GM10248 (cell line): ENCODE data around the gene ZNF423.

ENCODE experiments used
- CTCF ChIA-PET: fragments of 300-600 bp; sonication (Branson Sonifier 250); formaldehyde crosslinking; extraction: SDS; loops from one replicate; lab custom pipeline; 2021; ENCODE audit warnings: antibody characterized with exemption; lab: Yijun Ruan, JAX
- POLR2A ChIA-PET: fragments of 350-650 bp; sonication (Branson Sonifier 250); formaldehyde crosslinking; extraction: SDS; loops from one replicate; lab custom pipeline; 2020; ENCODE audit warnings: antibody characterized with exemption; lab: Yijun Ruan, JAX
- DNase-seq: peaks from one replicate; pipeline ENCODE4 v3.0.0; 2012; ENCODE audit errors: extremely low spot score
- CTCF ChIP-seq: IDR thresholded peaks from 2 replicates; pipeline ENCODE4 v1.5.1; 2012; ENCODE audit warnings: mild to moderate bottlenecking, low read depth; ENCODE audit errors: extremely low read depth, missing control alignments, control extremely low read depth

The ZNF423 gene

GRCh38 chr16:49675413-49675812 is 180.5 kb downstream of the ZNF423 start:
- CTCF ChIA-PET: no interaction called here
- POLR2A ChIA-PET: no interaction called here
- DNase-seq: no peak
- TF ChIP-seq CTCF: no peak

DNA sequence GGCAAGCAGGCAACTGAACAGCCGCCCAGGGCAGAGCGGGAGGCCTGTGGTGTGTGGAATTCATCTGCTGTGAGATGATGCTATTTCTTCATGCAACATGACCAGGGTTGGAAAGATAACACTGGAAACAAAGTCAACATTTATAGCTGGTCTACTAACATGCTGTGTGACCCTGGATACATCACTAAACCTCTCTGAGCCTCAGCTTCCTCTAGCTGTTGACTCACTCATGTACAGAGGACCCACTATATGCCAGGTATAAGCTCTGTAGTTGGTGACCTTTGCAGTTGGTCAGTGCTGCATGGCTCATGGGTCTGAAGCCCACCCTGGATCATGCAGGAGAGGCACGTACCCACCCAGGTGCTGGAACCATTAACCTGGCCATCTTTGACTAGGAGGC is 180.9 kb downstream of the ZNF423 start:
- no peak for TF ChIP-seq CTCF
- POLR2A ChIA-PET: no interaction called here
- DNase-seq: no peak
- CTCF ChIA-PET: no interaction called here

GRCh38 chr16:49674351-49674851 is 181.5 kb downstream of the ZNF423 start:
- CTCF ChIA-PET: no interaction called here
- POLR2A ChIA-PET: interaction anchor here (0.6 kb wide), 1 partner anchor 1275 kb away, joined by 4 read pairs; no protein-coding TSS in a partner anchor
- DNase-seq: no peak
- no peak for TF ChIP-seq CTCF

DNA sequence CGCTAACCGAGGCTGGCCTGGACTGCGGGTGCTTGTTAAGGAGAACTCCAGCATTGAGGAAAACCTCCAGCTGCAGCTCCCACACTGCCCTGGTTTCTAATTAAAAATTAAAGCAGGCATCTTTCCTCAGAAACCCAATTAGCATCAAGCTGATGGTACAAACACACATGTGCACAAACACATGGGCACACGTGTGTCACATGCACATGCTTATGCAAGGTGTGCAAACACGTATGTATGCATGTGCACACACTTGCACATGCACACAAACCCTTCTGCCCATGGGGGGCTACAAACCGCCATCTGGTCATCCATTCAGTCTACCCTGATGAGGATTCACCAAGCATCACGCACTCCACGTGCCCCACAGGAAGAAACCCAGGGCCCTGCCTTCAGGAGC is 182.5 kb downstream of the ZNF423 start:
- CTCF ChIA-PET: no interaction called here
- DNase-seq: no peak
- no peak for TF ChIP-seq CTCF
- POLR2A ChIA-PET: interaction anchor here (0.6 kb wide), 1 partner anchor 1274 kb away, joined by 4 read pairs; no protein-coding TSS in a partner anchor

GRCh38 chr16:49672753-49673152 is 183.2 kb downstream of the ZNF423 start:
- TF ChIP-seq CTCF: no peak
- DNase-seq: no peak
- ChIA-PET POLR2A (no interaction called here), CTCF (no interaction called here)

DNA sequence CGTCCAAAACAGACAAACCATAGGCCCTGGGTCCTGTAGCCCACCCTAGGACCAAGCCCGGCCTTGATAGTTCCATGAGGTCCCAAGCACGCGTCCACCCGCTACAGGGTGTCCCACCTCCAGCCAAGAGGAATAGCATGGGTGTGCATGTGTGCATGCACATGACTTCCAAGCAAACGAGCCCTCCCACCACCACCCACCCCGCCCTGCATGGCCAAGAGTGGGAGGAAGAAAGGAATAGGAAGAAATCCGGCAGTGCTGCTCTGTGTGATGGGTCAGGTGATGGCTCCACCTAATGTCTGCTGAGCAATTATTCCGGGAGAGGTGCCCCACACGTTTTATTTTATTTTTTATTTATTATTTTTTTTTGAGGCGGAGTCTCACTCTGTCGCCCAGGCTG is 184.6 kb downstream of the ZNF423 start:
- ChIA-PET CTCF (no interaction called here), POLR2A (no interaction called here)
- no peak for TF ChIP-seq CTCF
- no peak for DNase-seq
